Activated T-cell treated with anti-CD3 and anti-CD28 coated beads, Interleukin-2, amount 50 U/mL, for 1 hour (primary cell): Measurements from ENCODE around the gene CCNA1.

ENCODE experiments used
- DNase-seq: peaks from one replicate; pipeline ENCODE4 v3.0.0-alpha.2; 2020

The CCNA1 gene

DNA sequence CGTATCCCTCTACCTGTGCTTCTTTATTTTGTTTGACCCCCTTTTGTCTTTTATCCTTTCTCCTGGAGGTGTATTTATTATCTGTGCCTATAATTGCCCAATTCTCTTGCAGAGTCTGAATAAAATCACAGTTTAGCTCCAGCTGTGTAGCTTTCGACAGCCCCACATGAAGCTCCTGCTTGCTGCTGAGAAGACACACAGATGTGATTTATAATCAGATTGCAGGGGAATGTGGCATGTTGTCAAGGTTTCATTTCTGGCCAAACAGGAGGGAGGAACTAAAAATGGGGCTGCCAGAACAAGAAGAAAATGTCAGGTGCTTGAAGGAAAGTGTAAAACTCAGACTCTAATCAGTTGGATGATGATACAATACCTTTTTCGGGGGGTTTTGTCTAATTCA is 22.7 kb downstream of the CCNA1 start:
- DNase-seq = no peak

DNA sequence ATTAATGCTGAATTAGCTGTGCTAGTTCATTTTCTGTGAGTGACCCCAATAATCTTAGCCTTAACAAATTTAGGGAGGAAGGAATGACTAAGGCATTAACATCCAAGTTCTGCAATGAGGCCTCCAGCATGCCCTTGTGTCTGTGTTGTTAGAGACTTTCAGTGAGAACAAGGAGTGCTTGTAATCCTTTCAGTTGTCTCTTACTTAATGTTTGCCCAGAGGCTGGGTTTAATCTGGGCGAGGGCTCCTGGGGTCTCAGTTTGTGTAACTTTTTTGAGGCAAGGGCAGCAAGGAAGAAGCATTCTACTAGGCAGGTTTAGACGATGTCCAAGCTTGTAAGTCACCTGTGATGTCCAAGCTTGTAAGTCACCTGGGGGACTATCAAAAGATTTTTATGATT is 24.3 kb downstream of the CCNA1 start:
- DNase-seq = no peak

DNA sequence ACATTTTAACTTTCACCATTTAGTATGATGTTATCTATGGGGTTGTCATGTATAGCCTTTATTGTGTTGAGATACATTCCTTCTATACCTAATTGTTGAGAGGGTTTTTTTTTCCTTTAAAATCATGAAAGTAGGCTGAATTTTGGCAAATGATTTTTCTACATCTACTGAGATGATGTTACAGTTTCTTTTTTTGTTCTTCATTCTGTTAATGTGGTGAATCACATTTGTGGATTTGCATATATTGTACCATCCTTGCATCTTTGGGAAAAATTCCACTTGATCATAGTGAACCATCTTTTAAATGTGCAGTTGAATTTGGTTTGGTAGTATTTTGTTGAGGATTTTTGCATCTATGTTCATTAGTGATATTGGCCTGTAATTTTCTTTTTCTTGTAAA is 29.2 kb downstream of the CCNA1 start:
- DNase-seq = no peak

DNA sequence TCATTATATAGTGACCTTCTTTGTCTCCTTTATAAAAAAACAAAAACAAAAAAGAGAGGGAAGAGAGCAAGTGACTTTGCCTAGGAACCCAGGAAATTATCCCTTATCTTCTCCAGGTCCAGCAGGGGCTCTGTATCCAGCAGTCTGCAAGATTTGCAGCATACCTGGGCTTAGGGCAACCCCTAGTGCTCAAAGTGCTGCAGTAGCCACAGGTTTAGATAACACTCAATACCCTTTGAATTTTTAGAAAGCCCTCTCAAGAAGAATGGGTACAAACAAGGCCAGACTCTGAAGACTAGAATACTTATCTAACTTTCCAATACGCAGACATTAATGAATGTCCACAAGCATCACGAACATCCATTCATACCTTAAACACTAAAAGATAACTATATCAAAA is 43.2 kb downstream of the CCNA1 start:
- no peak for DNase-seq

DNA sequence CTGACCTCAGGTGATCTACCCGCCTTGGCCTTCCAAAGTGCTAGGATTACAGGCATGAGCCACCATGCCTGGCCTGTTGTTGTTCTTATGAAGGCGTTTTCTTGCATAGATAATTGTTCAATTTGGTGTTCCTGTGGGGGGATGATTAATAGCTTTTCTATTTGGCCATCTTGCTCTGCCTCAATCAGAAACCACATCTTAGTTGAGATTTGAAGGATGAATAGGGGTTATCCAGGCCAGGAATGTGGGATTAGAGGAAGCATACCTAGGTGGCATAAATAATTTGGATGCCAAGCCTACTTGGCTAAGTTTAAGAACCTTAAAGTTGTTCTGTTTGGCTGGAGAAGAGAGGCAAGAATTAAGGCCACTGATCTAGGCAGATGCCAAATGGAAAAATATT is 44.4 kb downstream of the CCNA1 start:
- DNase-seq = no peak

DNA sequence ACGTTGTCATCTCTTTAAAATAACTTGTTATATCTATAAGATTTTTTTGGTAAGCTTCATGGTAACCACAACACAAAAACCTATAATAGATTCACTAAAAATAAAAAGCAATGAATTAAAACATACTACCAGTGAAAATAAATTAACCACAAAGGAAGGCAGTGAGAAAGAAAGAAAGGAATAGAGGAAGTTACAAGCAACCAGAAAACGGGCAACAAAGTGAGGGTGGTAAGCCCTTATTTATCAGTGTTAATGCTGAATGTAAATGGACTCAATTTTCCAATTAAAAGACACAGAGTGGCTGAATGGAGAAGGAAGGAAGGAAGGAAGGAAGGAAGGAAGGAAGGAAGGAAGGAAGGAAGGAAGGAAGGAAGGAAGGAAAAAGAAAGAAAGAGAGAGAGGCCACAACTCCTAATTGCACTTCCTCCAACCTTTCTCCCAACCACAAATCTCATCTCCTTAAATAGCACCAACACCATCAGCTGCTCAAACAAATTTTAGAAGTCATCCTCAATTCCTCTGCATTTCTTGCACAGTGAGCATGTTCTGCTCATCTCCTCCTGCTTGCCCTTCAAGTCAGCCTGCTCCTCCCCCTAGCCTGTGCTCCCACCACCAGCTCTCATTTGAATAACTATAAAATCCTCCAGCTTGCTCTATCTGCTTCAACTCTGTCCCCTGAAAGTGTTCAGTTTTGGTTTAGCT is 48.6 kb downstream of the CCNA1 start:
- no peak for DNase-seq

DNA sequence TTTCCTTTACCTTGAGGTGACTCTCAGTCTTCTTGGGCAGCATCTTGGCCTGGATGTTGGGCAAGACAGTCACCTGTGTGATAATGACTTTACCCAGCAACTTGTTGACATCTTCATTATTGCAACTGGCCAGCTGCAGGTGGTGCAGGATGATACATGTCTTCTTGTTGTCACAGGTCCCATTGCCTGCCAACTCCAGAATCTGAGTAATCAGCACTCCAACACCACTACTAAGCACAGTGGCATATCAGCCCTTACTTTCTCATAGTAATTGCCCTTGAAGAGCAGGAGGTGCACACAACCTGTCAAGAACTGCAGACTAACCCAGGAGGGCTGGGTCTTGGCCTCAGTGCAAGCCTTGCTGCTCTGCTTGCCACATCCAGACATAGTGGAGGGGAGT is 57.8 kb downstream of the CCNA1 start:
- DNase-seq = no peak
